A673 (cell line): ENCODE measurements around the gene TNIP1. TPM values are rescaled to one million over a fixed set of nuclear protein-coding genes. Genes with fewer than 3 reads are reported as not detected.

Source experiments
- BruUV-seq: library from RNA; stranded (reverse); fragments of 400-500 nt; replicated peaks from 2 replicates; lab custom pipeline; 2021; lab: Mats Ljungman, UMichigan
- CTCF ChIA-PET: fragments of 300-600 bp; sonication (Branson Sonifier 250); formaldehyde crosslinking; loops from one replicate; lab custom pipeline; 2022; ENCODE audit warnings: antibody characterized with exemption; lab: Charles Lee
- POLR2A ChIA-PET: fragments of 300-600 bp; sonication (Branson Sonifier 250); formaldehyde crosslinking; loops from one replicate; lab custom pipeline; 2022; ENCODE audit warnings: antibody characterized with exemption; ENCODE audit not compliant: low non-redundant PET; lab: Charles Lee
- DNase-seq: peaks from one replicate; pipeline ENCODE4 v3.0.0-alpha.2; 2015; ENCODE audit warnings: low spot score
- H3K27ac ChIP-seq: fragments of 200-600 bp; sonication (generic); 2 replicates; pipeline ENCODE4 v1.5.1; 2016; ENCODE audit warnings: mixed run types, low read depth, mild to moderate bottlenecking, mixed read lengths, antibody characterized with exemption, low read length; ENCODE audit not compliant: poor library complexity, severe bottlenecking
- H3K27me3 ChIP-seq: fragments of 200-600 bp; sonication (generic); replicated peaks from 2 replicates; pipeline ENCODE4 v1.6.1; 2017; ENCODE audit warnings: mixed run types, low read depth, mild to moderate bottlenecking, mixed read lengths, antibody characterized with exemption, low read length; ENCODE audit not compliant: insufficient read depth, poor library complexity
- H3K36me3 ChIP-seq: fragments of 200-600 bp; sonication (generic); 2 replicates; pipeline ENCODE4 v1.6.1; 2016; ENCODE audit warnings: mixed run types, mild to moderate bottlenecking, mixed read lengths, antibody characterized with exemption, low read length; ENCODE audit not compliant: insufficient read depth, poor library complexity, severe bottlenecking
- H3K4me1 ChIP-seq: fragments of 200-600 bp; sonication (generic); 2 replicates; pipeline ENCODE4 v1.6.1; 2017; ENCODE audit warnings: mixed run types, mild to moderate bottlenecking, mixed read lengths, antibody characterized with exemption, low read length; ENCODE audit not compliant: insufficient read depth, poor library complexity, severe bottlenecking
- H3K4me3 ChIP-seq: fragments of 200-600 bp; sonication (generic); 2 replicates; pipeline ENCODE4 v1.5.1; 2016; ENCODE audit warnings: low read depth, mixed run types, mild to moderate bottlenecking, mixed read lengths, low read length; ENCODE audit not compliant: poor library complexity, severe bottlenecking
- H3K9me3 ChIP-seq: fragments of 200-600 bp; sonication (generic); 2 replicates; pipeline ENCODE4 v1.6.1; 2016; ENCODE audit warnings: mixed run types, low read depth, mild to moderate bottlenecking, mixed read lengths, antibody characterized with exemption, low read length; ENCODE audit not compliant: poor library complexity, severe bottlenecking
- CTCF ChIP-seq: fragments of 300-800, 200-600 bp; sonication (generic); conservative IDR thresholded peaks from 2 replicates; pipeline ENCODE4 v1.5.1; 2017; ENCODE audit warnings: low read depth, mild to moderate bottlenecking, antibody characterized with exemption, low read length, moderate library complexity, mixed read lengths
- EZH2 ChIP-seq: fragments of 200-600 bp; sonication (generic); IDR thresholded peaks from 2 replicates; pipeline ENCODE4 v1.6.1; 2017; ENCODE audit warnings: borderline replicate concordance, low read depth, mild to moderate bottlenecking, mixed read lengths, antibody characterized with exemption, low read length; ENCODE audit not compliant: poor library complexity, severe bottlenecking
- intact Hi-C: fragments of 100-400 bp; cut with micrococcal nuclease; formaldehyde crosslinking; loops from one replicate; pipeline ENCODE4 v1.10.0; 2022; ENCODE audit not compliant: unreplicated experiment
- total RNA-seq: library from RNA; stranded (reverse); gene quantifications from 2 replicates; pipeline ENCODE4 v1.2.3, GENCODE V29; 2021

Gene TNIP1
- total RNA-seq, 1 experiment from 2014 or later: 33.3 TPM

GRCh38 chr5:151026679-151027078 lies 54.2 kb downstream of the TNIP1 start:
- no peaks in the 10 kb centered on the region for H3K27me3 ChIP-seq
- intact Hi-C loops: no loop called here
- no peaks in the 10 kb centered on the region for H3K36me3 ChIP-seq
- no peaks in the 10 kb centered on the region for H3K4me1 ChIP-seq
- DNase-seq: no peak
- no peaks in the 10 kb centered on the region for H3K9me3 ChIP-seq
- POLR2A ChIA-PET: no interaction called here
- no peak overlapping the region for H3K27ac ChIP-seq
- no peak for TF ChIP-seq EZH2
- TF ChIP-seq CTCF: no peak
- H3K4me3 ChIP-seq: no peak overlapping the region
- no TSS peak for BruUV-seq
- CTCF ChIA-PET: no interaction called here

- DNase-seq: no peak
- H3K36me3 ChIP-seq: no peaks in the 10 kb centered on the region
- BruUV-seq: no TSS peak
Measured at GRCh38 chr5:151026088-151026487, 54.7 kb downstream of the TNIP1 start.

GRCh38 chr5:151025250-151025606 lies 55.6 kb downstream of the TNIP1 start:
- Histone ChIP-seq H3K4me1 (no peaks in the 10 kb centered on the region), H3K27ac (no peak overlapping the region), H3K4me3 (no peak overlapping the region), H3K27me3 (peaks cover 5% of the 10 kb centered on the region), H3K9me3 (no peaks in the 10 kb centered on the region), H3K36me3 (no peaks in the 10 kb centered on the region)
- TF ChIP-seq EZH2: no peak
- no peak for TF ChIP-seq CTCF
- ChIA-PET CTCF (no interaction called here), POLR2A (no interaction called here)
- DNase-seq: no peak
- no TSS peak for BruUV-seq
- intact Hi-C loops: no loop called here

More at GRCh38 chr5:151026088-151026487, 54.7 kb downstream of the TNIP1 start:
- TF ChIP-seq EZH2: no peak
- TF ChIP-seq CTCF: no peak
- CTCF ChIA-PET: no interaction called here
- Histone ChIP-seq H3K27ac (no peak overlapping the region), H3K27me3 (peaks cover 2% of the 10 kb centered on the region), H3K9me3 (no peaks in the 10 kb centered on the region), H3K4me3 (no peak overlapping the region), H3K4me1 (no peaks in the 10 kb centered on the region)
- POLR2A ChIA-PET: no interaction called here
- intact Hi-C loops: no loop called here
